PFSK-1 (cell line): ENCODE data around the gene CCSER1.

ENCODE experiments used
- FOXP2 ChIP-seq: optimal IDR thresholded peaks from 2 replicates; pipeline ENCODE3; 2011; ENCODE audit warnings: borderline replicate concordance, control low read depth, inconsistent platforms; ENCODE audit not compliant: insufficient read depth; ENCODE audit errors: extremely low read length, extremely low read depth
- POLR2AphosphoS5 ChIP-seq: IDR thresholded peaks from 2 replicates; pipeline ENCODE4 v1.6.1; 2012; ENCODE audit warnings: low read depth, mild to moderate bottlenecking, control low read depth, low read length, moderate library complexity
- SIN3A ChIP-seq: IDR thresholded peaks from 2 replicates; pipeline ENCODE4 v1.6.1; 2012; ENCODE audit warnings: mild to moderate bottlenecking, low read length, moderate library complexity, borderline replicate concordance; ENCODE audit not compliant: insufficient read depth
- TAF1 ChIP-seq: IDR thresholded peaks from 2 replicates; pipeline ENCODE4 v1.6.1; 2012; ENCODE audit warnings: low read length, control low read depth, borderline replicate concordance; ENCODE audit not compliant: insufficient read depth
- TF ChIP-seq, protein P1 (sequence below), 2 experiments: IDR thresholded peaks; 2 replicates each; pipeline versions ENCODE4 v1.6.1 to v1.8.0; 2011 to 2012; ENCODE audit warnings: low read depth in 2 of 2, low read length in 2 of 2, control low read depth in 1 of 2, inconsistent platforms in 1 of 2, mild to moderate bottlenecking in 1 of 2, moderate library complexity in 1 of 2; ENCODE audit not compliant: insufficient read depth in 1 of 2

CCSER1 gene

DNA sequence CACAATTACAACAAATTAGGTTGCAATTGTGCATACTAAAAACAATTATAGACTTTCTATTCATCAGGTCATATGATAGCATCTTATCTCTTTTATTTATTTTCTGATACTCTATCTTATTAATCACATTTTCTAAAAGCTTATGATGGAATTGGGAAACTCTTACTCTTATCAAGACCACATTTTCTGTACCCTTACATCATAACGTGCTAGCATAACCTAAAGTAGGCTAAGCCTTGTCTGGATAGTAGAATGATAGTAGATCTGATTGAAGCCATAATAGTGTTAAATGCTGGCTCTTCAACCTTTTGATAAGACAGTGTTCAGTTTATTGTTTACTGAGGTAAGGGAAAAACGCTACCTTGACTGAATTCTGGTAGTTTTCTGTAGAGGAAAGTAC is 294.0 kb downstream of the CCSER1 start:
- TF ChIP-seq, protein P1, sequence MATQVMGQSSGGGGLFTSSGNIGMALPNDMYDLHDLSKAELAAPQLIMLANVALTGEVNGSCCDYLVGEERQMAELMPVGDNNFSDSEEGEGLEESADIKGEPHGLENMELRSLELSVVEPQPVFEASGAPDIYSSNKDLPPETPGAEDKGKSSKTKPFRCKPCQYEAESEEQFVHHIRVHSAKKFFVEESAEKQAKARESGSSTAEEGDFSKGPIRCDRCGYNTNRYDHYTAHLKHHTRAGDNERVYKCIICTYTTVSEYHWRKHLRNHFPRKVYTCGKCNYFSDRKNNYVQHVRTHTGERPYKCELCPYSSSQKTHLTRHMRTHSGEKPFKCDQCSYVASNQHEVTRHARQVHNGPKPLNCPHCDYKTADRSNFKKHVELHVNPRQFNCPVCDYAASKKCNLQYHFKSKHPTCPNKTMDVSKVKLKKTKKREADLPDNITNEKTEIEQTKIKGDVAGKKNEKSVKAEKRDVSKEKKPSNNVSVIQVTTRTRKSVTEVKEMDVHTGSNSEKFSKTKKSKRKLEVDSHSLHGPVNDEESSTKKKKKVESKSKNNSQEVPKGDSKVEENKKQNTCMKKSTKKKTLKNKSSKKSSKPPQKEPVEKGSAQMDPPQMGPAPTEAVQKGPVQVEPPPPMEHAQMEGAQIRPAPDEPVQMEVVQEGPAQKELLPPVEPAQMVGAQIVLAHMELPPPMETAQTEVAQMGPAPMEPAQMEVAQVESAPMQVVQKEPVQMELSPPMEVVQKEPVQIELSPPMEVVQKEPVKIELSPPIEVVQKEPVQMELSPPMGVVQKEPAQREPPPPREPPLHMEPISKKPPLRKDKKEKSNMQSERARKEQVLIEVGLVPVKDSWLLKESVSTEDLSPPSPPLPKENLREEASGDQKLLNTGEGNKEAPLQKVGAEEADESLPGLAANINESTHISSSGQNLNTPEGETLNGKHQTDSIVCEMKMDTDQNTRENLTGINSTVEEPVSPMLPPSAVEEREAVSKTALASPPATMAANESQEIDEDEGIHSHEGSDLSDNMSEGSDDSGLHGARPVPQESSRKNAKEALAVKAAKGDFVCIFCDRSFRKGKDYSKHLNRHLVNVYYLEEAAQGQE (IDR thresholded peaks at IDR 0.05; ENCODE audit: insufficient read depth in 1 of 2, low read depth in 2 of 2, low read length in 2 of 2): no peak
- no peak for TF ChIP-seq FOXP2
- no peak for TF ChIP-seq POLR2AphosphoS5
- no peak for TF ChIP-seq SIN3A

GRCh38 chr4:90425893-90426292 is 298.7 kb downstream of the CCSER1 start:
- no peak for TF ChIP-seq POLR2AphosphoS5
- no peak for TF ChIP-seq TAF1
- TF ChIP-seq SIN3A: no peak
- TF ChIP-seq, protein P1 (IDR thresholded peaks at IDR 0.05; ENCODE audit: insufficient read depth in 1 of 2, low read depth in 2 of 2, low read length in 2 of 2): no peak
- no peak for TF ChIP-seq FOXP2

- TF ChIP-seq POLR2AphosphoS5 (no peak), TAF1 (no peak), SIN3A (no peak), FOXP2 (no peak)
- TF ChIP-seq, protein P1 (IDR thresholded peaks at IDR 0.05; ENCODE audit: insufficient read depth in 1 of 2, low read depth in 2 of 2, low read length in 2 of 2): no peak
These were observed 311.3 kb downstream of the CCSER1 start for GRCh38 chr4:90438522-90438921.

DNA sequence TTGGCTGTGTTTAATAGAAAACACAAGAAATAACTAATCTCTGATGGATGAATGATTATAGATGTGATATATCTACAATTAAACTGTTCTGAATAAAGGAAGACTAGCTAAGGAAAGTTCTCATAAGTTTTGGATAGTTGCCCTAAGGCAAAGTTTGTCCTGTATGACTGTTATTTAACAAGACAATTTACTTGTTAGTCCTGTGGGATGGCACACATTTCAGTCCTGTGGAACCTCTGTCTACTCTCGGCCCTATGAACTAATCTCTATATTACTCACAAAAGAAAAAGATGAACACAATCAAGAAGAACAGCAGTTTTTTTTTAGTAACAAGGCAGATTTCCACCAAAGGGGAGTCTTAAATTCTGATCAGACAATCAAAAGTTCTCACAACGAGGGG is 314.6 kb downstream of the CCSER1 start:
- no peak for TF ChIP-seq SIN3A
- TF ChIP-seq, protein P1 (IDR thresholded peaks at IDR 0.05; ENCODE audit: insufficient read depth in 1 of 2, low read depth in 2 of 2, low read length in 2 of 2): no peak
- TF ChIP-seq TAF1: no peak
- TF ChIP-seq FOXP2: no peak
- TF ChIP-seq POLR2AphosphoS5: no peak

- TF ChIP-seq SIN3A (no peak), TAF1 (no peak), POLR2AphosphoS5 (no peak), FOXP2 (no peak)
- TF ChIP-seq, protein P1 (IDR thresholded peaks at IDR 0.05; ENCODE audit: insufficient read depth in 1 of 2, low read depth in 2 of 2, low read length in 2 of 2): no peak
These were observed 315.4 kb downstream of the CCSER1 start for GRCh38 chr4:90442619-90443018.
